Subcutaneous adipose tissue (tissue), 4 donors: Measurements from ENCODE around the gene MUC21. TPM values are rescaled to one million over a fixed set of nuclear protein-coding genes. Genes with fewer than 3 reads are reported as not detected.

Experiments used
- CTCF ChIP-seq: fragments of 450-650 bp; IDR thresholded peaks from one replicate; pipeline ENCODE4 v1.5.1; 2016; ENCODE audit warnings: low read depth, mild to moderate bottlenecking, control low read depth, antibody characterized with exemption, moderate library complexity
- total RNA-seq, 4 donors: library from RNA; depleted of rRNA; stranded (reverse); fragments of >200 nt; gene quantifications; one replicate each; pipeline ENCODE4 v1.1.0, GENCODE V29; 2016

MUC21 gene
- total RNA-seq, 4 donors from 2014 or later = not detected

GRCh38 chr6:31037169-31037568 lies 53.7 kb downstream of the MUC21 start:
- no peak for TF ChIP-seq CTCF

GRCh38 chr6:31037682-31038081 lies 54.2 kb downstream of the MUC21 start:
- no peak for TF ChIP-seq CTCF

GRCh38 chr6:31038559-31038958 lies 55.0 kb downstream of the MUC21 start:
- TF ChIP-seq CTCF = no peak

Other genes starting within 250 kb of the MUC21 start
- 100 to 1,000 TPM in 3 of 4 donors, 10 to 100 TPM in 1; 66.8 to 121 (median 105) TPM for gene FLOT1, start 241.0 kb upstream of the MUC21 start, total RNA-seq
- 1 to 10 TPM; 1.8 to 7.3 (median 3.3) TPM for gene IER3, start 239.2 kb upstream of the MUC21 start, total RNA-seq
- 10 to 100 TPM; 14.3 to 62.0 (median 27.8) TPM for gene DDR1, start 99.2 kb upstream of the MUC21 start, total RNA-seq
- gene GTF2H4, start 75.5 kb upstream of the MUC21 start, total RNA-seq = 10 to 100 TPM in 1 of 4 donors, 1 to 10 TPM in 3; 7.3 to 19.2 (median 8.3) TPM
- 10 to 100 TPM in 2 of 4 donors, 1 to 10 TPM in 2; 9.1 to 40.3 (median 10.8) TPM for gene VARS2, start 69.5 kb upstream of the MUC21 start, total RNA-seq
- gene SFTA2, start 51.5 kb upstream of the MUC21 start, total RNA-seq = not detected
- gene MUCL3, start 42.7 kb upstream of the MUC21 start, total RNA-seq = not detected
- not detected for gene MUC22, start 26.8 kb downstream of the MUC21 start, total RNA-seq
- not detected for gene C6orf15, start 128.9 kb downstream of the MUC21 start, total RNA-seq
- gene PSORS1C1, start 131.1 kb downstream of the MUC21 start, total RNA-seq = under 1 TPM; 0.33 to 0.94 (median 0.50) TPM
- not detected for gene CDSN, start 136.7 kb downstream of the MUC21 start, total RNA-seq
- not detected for gene PSORS1C2, start 155.3 kb downstream of the MUC21 start, total RNA-seq
- gene CCHCR1, start 174.1 kb downstream of the MUC21 start, total RNA-seq = 10 to 100 TPM in 2 of 4 donors, 1 to 10 TPM in 2; 2.4 to 26.2 (median 9.8) TPM
- gene TCF19, start 174.9 kb downstream of the MUC21 start, total RNA-seq = 1 to 10 TPM; 1.1 to 4.9 (median 3.6) TPM
- gene POU5F1, start 187.0 kb downstream of the MUC21 start, total RNA-seq = 1 to 10 TPM in 1 of 4 donors, under 1 TPM in 1, not detected in 2; 0.17 to 5.5 TPM